Spleen (tissue), 11 donors: Measurements from ENCODE around the gene HLCS. TPM values are rescaled to one million over a fixed set of nuclear protein-coding genes. Genes with fewer than 3 reads are reported as not detected.

Experiments
- DNase-seq: peaks from one replicate; pipeline ENCODE4 v3.0.0-alpha.2; 2020
- H3K27ac ChIP-seq, 8 donors: fragments of 200-600 bp; sonication (generic) in 7 of 8; 1 replicate in 4 of 8; 2 replicates in 4 of 8; pipeline versions ENCODE4 v1.5.0 to v1.8.0; 2016 to 2021; ENCODE audit warnings: inconsistent platforms in 4 of 8, mild to moderate bottlenecking in 4 of 8, moderate library complexity in 1 of 8
- H3K27me3 ChIP-seq, 7 donors: fragments of 200-600 bp; sonication (generic) in 6 of 7; replicated peaks in 1 of 7; 1 replicate in 4 of 7; 2 replicates in 3 of 7; pipeline versions ENCODE4 v1.5.0 to v1.8.0; 2016 to 2021; ENCODE audit warnings: inconsistent platforms in 3 of 7, mild to moderate bottlenecking in 1 of 7
- H3K36me3 ChIP-seq, 6 donors: fragments of 200-600 bp; sonication (generic) in 5 of 6; 1 replicate in 4 of 6; 2 replicates in 2 of 6; pipeline versions ENCODE4 v1.5.0 to v1.8.0; 2016 to 2021; ENCODE audit warnings: inconsistent platforms in 2 of 6
- H3K4me1 ChIP-seq, 6 donors: fragments of 200-600 bp; sonication (generic) in 5 of 6; 1 replicate in 3 of 6; 2 replicates in 3 of 6; pipeline versions ENCODE4 v1.5.0 to v1.8.0; 2016 to 2021; ENCODE audit warnings: inconsistent platforms in 3 of 6
- H3K4me3 ChIP-seq, 8 donors: fragments of 200-600 bp; sonication (generic) in 7 of 8; 1 replicate in 4 of 8; 2 replicates in 4 of 8; pipeline versions ENCODE4 v1.5.0 to v1.8.0; 2016 to 2021; ENCODE audit warnings: inconsistent platforms in 4 of 8, mild to moderate bottlenecking in 4 of 8, moderate library complexity in 2 of 8
- H3K9me3 ChIP-seq, 8 donors: fragments of 200-600 bp; sonication (generic) in 7 of 8; 1 replicate in 4 of 8; 2 replicates in 4 of 8; pipeline versions ENCODE4 v1.5.0 to v1.8.0; 2016 to 2021; ENCODE audit warnings: inconsistent platforms in 4 of 8
- CTCF ChIP-seq, 11 experiments: fragments of 200-600 bp in 7 of 11; fragments of 450-650 bp in 4 of 11; sonication (generic) in 4 of 11; IDR thresholded peaks in 8 of 11; conservative IDR thresholded peaks in 3 of 11; 1 replicate in 7 of 11; 2 replicates in 4 of 11; pipeline versions ENCODE4 v1.4.0 to v1.8.0; 2016 to 2021; ENCODE audit warnings: antibody characterized with exemption in 11 of 11, inconsistent platforms in 4 of 11, mild to moderate bottlenecking in 1 of 11
- POLR2A ChIP-seq, 3 donors: fragments of 450-650 bp; IDR thresholded peaks; one replicate each; pipeline ENCODE4 v1.5.1; 2017; ENCODE audit warnings: antibody characterized with exemption in 3 of 3, mild to moderate bottlenecking in 1 of 3
- POLR2AphosphoS5 ChIP-seq, 3 donors: sonication (generic); formaldehyde crosslinking; IDR thresholded peaks; one replicate each; pipeline ENCODE4 v1.5.1; 2017; ENCODE audit warnings: antibody characterized with exemption in 3 of 3
- WGBS, 5 donors: extraction: QIAGEN DNeasy Blood & Tissue Kit in 3 of 5; methylation state at CpG; one replicate each; pipeline versions ENCODE4 v1.1.5 to v1.1.7; 2013 to 2018; 5-methylcytosine and 5-hydroxymethylcytosine counted together
- intact Hi-C: fragments of 100-400 bp; cut with DNase I; formaldehyde crosslinking; loops from one replicate; pipeline ENCODE4 v1.15.0; 2023; ENCODE audit warnings: low total_unique reads
- polyA plus RNA-seq, 3 donors: library from polyadenylated mRNA; stranded (reverse); fragments of 200-250 nt; gene quantifications; one replicate each; pipeline ENCODE4 v1.2.1, GENCODE V29; 2013
- total RNA-seq, 7 donors: library from RNA; depleted of rRNA in 3 of 7; stranded (reverse); fragments of >200 nt in 3 of 7; fragmentation: NEBNext Ultra II Directional in 4 of 7; extraction: Animal tissue kit (Norgen Biotek cat#: 25700) in 4 of 7; gene quantifications; one replicate each; pipeline versions ENCODE4 v1.1.0 to v1.2.1, GENCODE V29; 2016 to 2021
- donor health status: healthy with polysubstance abuse.
- donor health status: DM: no; HTN: no; CAD: no; lungs with moderate emphysema.
- donor health status: DM: no; HTN: no; CAD: no.
- donor health status: Bipolar disorder and iron deficiency.
- donor health status: healthy.
- donor health status: DM: no; HTN: no; CAD: no.
- donor health status: DM: yes; HTN: yes; CAD: no.

The HLCS gene
- total and polyA plus RNA-seq, 10 donors: 1.7 to 22.8 (median 16.3) TPM

GRCh38 chr21:36704281-36704957 lies 262.1 kb downstream of the HLCS start:
- peaks cover 24 to 83% (median 71%) of the 10 kb centered on the region in 6 donors for H3K4me1 ChIP-seq

GRCh38 chr21:36703626-36704280 lies 262.7 kb downstream of the HLCS start:
- peaks cover 34 to 100% (median 100%) of the 10 kb centered on the region in 7 donors for H3K27me3 ChIP-seq
- intact Hi-C loops: no loop called here

More at GRCh38 chr21:36704281-36704957, 262.1 kb downstream of the HLCS start:
- Histone ChIP-seq H3K36me3 (no peaks in the 10 kb centered on the region), H3K4me3 (peak overlapping the region in 2 of 8 donors; percentile 10 to 44), H3K27ac (no peak overlapping the region), H3K27me3 (peaks cover 36 to 100% (median 100%) of the 10 kb centered on the region in 7 donors), H3K9me3 (no peaks in the 10 kb centered on the region)
- intact Hi-C loops: no loop called here
- TF ChIP-seq POLR2A (IDR thresholded peaks at IDR 0.05) (no peak), POLR2AphosphoS5 (IDR thresholded peaks at IDR 0.05) (no peak), CTCF (IDR thresholded peaks at IDR 0.05 in 8 of 11, conservative IDR thresholded peaks at IDR 0.05 in 3 of 11) (no peak)
- WGBS, 5 donors: 3 to 5% (median 4%) methylated on average over 34 to 49 of the region's 49 CpGs
- DNase-seq: no peak

GRCh38 chr21:36703123-36703522 lies 263.3 kb downstream of the HLCS start:
- peaks cover 36 to 100% (median 100%) of the 10 kb centered on the region in 7 donors for H3K27me3 ChIP-seq
- H3K9me3 ChIP-seq: no peaks in the 10 kb centered on the region
- TF ChIP-seq CTCF (IDR thresholded peaks at IDR 0.05 in 8 of 11, conservative IDR thresholded peaks at IDR 0.05 in 3 of 11) (no peak), POLR2A (IDR thresholded peaks at IDR 0.05) (no peak), POLR2AphosphoS5 (IDR thresholded peaks at IDR 0.05) (no peak)
- intact Hi-C loops: no loop called here
- peaks cover 20 to 83% (median 71%) of the 10 kb centered on the region in 6 donors for H3K4me1 ChIP-seq
- 20 to 33% (median 23%) methylated on average over 3 of the region's 3 CpGs for WGBS, 5 donors
- no peak overlapping the region for H3K4me3 ChIP-seq
- DNase-seq: no peak
- no peak overlapping the region for H3K27ac ChIP-seq
- H3K36me3 ChIP-seq: no peaks in the 10 kb centered on the region

More at GRCh38 chr21:36703626-36704280, 262.7 kb downstream of the HLCS start:
- peak; percentile 59 for DNase-seq
- H3K27ac ChIP-seq: no peak overlapping the region
- H3K4me1 ChIP-seq: peaks cover 24 to 83% (median 71%) of the 10 kb centered on the region in 6 donors
- no peak for TF ChIP-seq POLR2A (IDR thresholded peaks at IDR 0.05)
- no peak for TF ChIP-seq POLR2AphosphoS5 (IDR thresholded peaks at IDR 0.05)
- TF ChIP-seq CTCF (IDR thresholded peaks at IDR 0.05 in 8 of 11, conservative IDR thresholded peaks at IDR 0.05 in 3 of 11): no peak
- no peaks in the 10 kb centered on the region for H3K9me3 ChIP-seq
- no peak overlapping the region for H3K4me3 ChIP-seq
- WGBS, 5 donors: 9 to 16% (median 11%) methylated on average over 12 to 15 of the region's 15 CpGs
- H3K36me3 ChIP-seq: no peaks in the 10 kb centered on the region

- H3K4me3 ChIP-seq: no peak overlapping the region
- WGBS, 5 donors: 7 to 16% (median 14%) methylated on average over 6 of the region's 6 CpGs
- no peak overlapping the region for H3K27ac ChIP-seq
- TF ChIP-seq CTCF (IDR thresholded peaks at IDR 0.05 in 8 of 11, conservative IDR thresholded peaks at IDR 0.05 in 3 of 11) (no peak), POLR2A (IDR thresholded peaks at IDR 0.05) (no peak), POLR2AphosphoS5 (IDR thresholded peaks at IDR 0.05) (no peak)
- no peaks in the 10 kb centered on the region for H3K36me3 ChIP-seq
- H3K27me3 ChIP-seq: peaks cover 36 to 100% (median 100%) of the 10 kb centered on the region in 7 donors
- intact Hi-C loops: no loop called here
- H3K9me3 ChIP-seq: no peaks in the 10 kb centered on the region
- no peak for DNase-seq
- peaks cover 22 to 83% (median 70%) of the 10 kb centered on the region in 6 donors for H3K4me1 ChIP-seq
Measured at GRCh38 chr21:36702622-36702968, 263.9 kb downstream of the HLCS start.
